Kidney glomerular epithelial cell (primary cell): ENCODE results near the gene IGSF23.

ENCODE experiments used
- DNase-seq: peaks from one replicate; lab custom pipeline; 2025; lab: John Stamatoyannopoulos, UW

Gene IGSF23, protein sequence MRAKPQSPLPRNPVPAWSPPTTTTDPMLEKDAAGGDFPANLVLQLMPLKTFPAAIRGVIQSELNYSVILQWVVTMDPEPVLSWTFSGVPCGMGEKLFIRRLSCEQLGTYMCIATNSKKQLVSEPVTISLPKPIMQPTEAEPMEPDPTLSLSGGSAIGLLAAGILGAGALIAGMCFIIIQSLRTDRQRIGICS

DNA sequence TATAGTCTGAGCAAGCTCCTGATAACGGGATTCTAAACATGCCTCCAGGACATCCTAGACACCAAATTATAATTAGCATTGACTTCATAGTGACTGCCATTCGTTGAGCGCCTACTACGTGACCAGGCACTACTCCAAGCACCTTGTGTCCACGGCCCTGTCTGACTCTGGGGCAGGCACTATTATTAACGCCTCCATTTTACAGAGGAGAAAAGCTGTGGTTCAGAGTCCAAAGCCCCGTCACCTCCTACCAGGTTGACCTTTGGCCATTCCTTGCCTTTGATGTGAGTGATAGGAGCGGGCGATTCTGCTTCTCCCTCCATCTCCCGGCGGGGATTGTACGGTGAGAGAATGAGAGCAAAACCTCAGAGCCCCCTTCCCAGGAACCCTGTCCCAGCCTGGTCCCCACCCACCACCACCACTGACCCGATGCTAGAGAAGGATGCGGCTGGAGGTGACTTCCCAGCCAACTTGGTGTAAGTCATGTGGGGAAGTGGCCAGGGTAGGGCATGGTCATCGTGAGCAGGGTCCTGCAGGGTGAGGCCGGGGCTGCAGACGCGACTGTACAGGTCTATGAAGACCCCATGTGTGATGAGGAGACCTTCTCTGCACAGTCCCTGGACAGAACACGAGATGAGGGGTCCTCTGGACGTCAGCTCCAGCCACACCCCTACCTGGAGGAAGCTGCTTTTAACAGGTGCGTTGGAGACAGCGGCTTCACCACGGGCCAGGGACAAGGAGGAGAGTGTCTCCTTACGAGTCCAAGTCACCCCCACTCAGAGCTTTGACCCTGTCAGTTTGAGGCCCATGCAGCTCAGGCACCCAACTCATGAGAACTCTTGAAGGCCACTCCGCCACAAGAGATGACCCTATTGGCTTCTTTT lies at the start of gene IGSF23:
Gene IGSF23, plus strand, starts transcription at position 269 of the 884 bp plus-strand sequence. Its CDS starts 83 bp downstream, at position 352.
- DNase-seq: no peak

DNA sequence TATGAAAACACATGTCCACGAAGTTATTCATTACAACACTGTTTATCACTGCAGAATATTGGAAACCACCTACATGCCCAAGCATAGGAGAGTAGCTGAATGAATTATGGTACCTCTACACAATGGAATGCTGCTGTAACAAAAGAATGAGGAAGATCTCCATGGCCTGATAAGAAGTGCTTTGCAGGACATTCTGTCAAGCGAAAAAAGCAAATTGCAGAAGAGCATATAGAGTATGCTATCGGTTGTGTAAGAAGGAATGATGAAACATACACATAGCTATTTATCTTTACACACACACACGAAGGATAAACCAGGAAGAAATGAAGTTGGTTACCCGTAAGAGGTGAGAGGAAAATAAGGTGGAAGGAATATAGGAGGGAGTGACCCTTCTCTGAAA lies 46.4 kb upstream of the IGSF23 start:
- no peak for DNase-seq

DNA sequence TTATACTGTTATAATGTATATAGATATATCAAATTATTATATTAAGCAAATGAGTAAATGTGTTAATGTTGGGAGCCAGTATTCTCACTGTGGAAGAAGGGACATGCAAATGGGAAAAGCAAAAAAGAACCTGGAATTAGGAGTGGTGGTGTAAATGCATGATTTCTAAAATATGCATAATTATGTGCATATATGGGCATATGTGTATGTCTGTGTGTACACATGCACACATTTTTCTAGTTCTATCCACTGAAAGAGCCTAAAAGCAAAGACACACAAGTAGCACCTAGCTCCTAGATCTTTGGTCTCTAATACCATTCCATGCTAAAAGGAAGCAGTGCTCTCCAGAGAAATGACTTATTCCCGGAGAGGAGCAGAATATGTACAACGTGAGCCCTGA lies 45.6 kb upstream of the IGSF23 start:
- no peak for DNase-seq

GRCh38 chr19:44570603-44570983 lies 42.8 kb upstream of the IGSF23 start:
- no peak for DNase-seq

DNA sequence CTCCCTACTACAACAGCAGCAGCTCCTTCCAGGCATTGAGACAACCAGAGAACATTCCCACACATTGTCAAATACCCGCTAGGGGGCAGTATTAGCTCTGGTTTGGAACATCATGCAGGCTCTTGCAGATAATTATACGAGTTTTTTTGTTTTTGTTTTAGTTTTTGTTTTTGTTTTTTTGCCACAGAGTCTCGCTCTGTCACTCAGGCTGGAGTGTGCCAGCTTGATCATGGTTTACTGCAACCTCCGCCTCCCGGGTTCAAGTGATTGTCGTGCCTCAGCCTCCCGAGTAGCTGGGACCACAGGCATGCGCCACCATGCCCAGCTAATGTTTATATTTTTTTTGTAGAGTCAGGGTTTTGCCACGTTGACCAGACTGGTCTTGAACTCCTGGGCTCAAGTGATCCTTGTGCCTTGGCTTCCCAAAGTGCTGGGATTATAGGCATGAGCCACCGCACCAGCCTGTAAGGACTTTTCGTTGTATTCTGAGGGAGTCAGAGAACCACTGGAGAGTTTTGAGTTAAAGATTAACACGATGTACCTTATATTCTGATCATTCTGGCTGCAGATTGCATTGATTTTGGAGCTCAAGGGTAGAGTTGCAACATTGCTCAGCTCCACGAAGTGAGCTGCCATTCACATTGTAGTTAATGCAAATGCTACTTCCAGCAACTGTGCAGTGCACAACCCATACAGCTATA lies 42.2 kb upstream of the IGSF23 start:
- peak; percentile 75 for DNase-seq

GRCh38 chr19:44571830-44572580 lies 41.4 kb upstream of the IGSF23 start:
- no peak for DNase-seq

- DNase-seq: no peak
These were observed 40.8 kb upstream of the IGSF23 start for GRCh38 chr19:44572581-44572900.

DNA sequence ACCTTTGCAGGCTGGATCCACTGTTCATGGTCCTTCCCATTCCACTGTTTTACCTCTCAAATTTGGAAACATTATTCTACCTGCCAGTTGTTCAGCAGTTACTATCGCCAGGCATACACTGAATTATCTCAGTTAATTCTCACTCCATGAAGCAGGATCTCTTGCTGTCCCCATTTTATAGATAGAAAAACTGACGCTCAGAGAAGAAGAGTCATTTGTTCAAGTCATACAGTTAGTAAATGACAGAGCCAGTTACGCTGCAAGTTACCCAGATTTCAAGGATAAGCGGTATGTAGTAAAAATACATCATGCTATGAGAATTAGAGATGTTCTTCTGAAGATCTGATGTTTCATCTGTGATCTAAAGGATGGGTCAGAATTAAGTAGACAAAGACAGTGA lies 40.2 kb upstream of the IGSF23 start:
- DNase-seq: no peak

- DNase-seq: no peak
These were observed 39.7 kb upstream of the IGSF23 start for GRCh38 chr19:44573627-44574026.

GRCh38 chr19:44574186-44574950 lies 39.0 kb upstream of the IGSF23 start:
- no peak for DNase-seq

DNA sequence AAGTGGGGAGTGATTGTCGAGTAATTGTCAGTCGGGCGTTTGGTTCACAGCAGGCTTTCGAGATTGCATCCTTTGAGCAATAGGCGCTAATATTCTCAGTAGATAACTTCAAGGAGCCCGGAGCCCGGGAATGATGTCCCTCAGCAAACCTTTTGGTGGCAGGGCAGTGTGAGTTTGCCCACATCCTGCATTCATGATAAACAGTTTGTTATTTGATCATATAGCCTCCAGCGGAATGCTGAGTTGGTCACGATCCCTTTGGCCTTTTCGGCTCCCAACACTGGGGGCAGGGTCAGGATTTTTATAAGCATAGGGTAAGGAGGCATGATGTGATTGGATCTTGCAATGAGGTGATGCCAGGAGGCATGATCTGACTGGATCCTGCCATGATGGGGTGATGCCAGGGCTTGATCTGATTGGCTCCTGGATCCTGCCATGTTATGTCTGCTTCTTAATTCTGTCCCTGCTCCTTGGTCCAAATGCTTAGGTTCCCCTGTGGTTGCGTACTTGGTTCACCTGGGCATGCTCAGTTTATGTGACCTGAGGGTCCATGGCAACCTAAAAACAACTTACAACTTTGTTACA lies 38.2 kb upstream of the IGSF23 start:
- no peak for DNase-seq

DNA sequence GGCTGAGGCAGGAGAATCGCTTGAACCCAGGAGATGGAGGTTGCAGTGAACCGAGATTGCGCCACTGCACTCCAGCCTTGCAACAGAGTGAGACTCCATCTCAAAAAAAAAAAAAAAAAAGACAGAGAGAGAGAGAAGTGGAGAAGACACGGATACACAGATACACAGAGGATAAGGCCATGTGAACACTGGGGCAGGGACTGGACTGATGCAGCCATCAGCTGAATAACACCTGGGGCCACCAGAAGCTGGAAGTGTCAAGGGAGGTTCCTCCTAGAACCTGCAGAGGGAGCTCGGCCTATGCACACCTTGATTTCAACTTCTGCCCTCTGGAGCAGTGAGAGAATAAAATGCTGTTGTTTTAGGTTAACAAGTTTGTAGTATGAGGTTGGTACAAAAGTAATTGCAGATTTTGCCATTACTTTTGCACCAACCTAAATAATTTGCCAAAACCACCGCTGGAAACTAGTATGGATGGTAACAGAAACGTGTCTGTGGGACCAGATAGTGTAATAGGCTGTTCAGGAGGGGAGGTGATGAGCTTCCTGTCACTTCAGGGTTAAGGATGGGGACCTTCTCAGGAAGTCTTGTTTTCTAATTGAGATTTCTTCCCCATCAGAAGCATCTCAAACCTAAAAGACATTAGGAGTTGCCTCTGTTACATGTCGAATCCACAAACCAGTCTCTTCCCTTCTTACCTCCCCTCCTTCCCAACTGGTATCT lies 36.4 kb upstream of the IGSF23 start:
- DNase-seq: no peak

DNA sequence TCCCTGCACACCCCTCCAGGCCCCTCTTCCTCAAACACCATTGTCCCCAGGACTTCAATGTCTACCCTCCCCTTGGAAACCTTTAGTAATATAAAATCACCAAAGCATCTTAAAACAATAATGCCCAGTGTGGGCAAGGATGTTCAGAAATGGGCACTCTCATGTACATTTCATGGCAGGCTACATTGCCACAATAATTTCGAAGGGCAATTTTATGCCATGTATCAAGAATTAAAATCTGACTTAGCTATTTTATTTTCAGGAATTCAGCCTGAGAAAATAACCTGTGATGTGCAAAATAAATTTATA lies 35.8 kb upstream of the IGSF23 start:
- no peak for DNase-seq

DNA sequence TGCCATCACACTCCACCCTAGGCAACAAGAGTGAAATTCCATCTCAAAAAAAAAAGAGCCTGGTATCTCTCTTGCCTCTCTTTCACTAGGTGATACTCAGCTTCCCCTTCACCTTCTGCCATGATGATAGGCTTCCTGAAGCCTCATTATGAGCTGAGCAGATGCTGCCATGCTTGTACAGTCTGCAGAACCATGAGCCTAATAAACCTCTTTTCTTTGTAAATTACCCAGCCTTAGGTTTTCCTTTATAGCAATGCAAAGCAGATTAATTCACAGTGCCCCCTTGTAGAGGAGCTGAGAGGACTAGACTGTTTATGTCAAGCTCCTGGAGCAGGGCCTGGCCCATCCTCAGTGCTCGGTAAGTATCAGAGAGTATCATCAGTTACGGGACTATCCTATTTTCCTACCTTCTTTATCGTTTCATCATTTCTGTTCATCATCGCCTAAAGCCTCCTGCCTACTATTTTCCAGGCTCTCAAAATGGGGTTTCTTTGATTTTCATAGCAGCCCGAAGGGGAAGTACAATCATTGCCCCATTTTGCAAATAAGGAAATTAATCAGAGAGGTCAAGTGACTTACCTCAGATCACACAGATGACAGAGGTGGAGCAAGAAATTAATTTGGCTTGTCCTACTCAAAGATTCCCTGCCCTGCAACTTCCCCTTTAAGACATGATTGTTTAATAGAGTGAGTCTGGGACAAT lies 33.5 kb upstream of the IGSF23 start:
- no peak for DNase-seq

DNA sequence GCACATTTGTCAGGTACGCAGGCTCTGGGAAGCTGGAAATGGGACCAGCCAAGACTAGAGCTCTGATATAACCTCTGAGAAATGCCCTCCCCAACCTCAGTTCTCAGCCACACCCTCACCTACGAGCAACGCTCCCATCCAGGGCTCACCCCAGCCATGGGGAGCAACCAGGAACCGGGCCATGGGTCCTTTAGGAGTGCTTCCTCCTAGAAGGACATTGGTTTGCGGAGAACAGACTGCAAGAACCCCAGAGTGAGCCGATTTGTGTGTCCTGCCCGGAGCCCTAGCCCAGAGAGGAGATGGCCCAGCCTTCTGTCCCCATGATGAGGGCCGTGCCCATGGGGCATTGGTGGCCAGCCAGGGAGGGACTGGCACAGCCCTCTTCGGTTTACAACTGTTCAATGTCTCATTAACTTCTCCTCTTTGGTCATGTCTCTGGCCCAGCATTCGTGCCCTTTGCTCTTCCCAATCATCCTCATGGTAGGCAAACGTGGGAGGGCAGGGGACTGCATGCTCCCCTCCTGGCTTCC lies 32.9 kb upstream of the IGSF23 start:
- no peak for DNase-seq

- no peak for DNase-seq
These were observed 32.1 kb upstream of the IGSF23 start for GRCh38 chr19:44581288-44581687.

DNA sequence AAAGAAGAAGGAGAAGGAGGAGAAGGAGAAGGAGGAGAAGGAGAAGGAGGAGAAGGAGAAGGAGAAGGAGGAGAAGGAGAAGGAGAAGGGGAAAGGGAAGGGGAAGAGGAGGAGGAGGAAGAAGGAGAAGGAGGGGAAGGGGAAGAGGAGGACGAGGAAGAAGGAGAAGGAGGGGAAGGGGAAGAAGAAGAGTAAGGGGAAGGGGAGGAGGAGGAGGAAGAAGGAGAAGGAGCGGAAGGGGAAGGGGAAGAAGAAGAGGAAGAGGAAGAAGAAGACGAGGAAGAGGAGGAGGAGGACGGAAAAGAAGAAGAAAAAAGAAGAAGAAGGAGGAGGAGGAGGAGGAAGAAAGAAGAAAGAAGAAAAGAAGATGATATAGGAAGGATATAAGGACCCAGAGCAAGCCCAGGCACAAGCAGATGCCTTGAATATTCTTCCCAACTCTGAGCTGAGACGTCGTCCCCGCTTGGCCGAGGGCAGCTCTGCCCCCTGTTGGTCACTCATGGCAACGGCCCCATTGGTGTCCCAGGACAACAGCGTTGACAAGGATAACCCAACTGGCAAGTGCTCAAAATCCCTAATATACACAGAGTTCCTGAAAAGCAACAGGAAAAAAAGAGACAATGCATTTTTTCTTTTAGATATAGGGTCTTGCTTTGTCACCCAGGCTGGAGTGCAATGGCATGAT lies 30.6 kb upstream of the IGSF23 start:
- DNase-seq: no peak

DNA sequence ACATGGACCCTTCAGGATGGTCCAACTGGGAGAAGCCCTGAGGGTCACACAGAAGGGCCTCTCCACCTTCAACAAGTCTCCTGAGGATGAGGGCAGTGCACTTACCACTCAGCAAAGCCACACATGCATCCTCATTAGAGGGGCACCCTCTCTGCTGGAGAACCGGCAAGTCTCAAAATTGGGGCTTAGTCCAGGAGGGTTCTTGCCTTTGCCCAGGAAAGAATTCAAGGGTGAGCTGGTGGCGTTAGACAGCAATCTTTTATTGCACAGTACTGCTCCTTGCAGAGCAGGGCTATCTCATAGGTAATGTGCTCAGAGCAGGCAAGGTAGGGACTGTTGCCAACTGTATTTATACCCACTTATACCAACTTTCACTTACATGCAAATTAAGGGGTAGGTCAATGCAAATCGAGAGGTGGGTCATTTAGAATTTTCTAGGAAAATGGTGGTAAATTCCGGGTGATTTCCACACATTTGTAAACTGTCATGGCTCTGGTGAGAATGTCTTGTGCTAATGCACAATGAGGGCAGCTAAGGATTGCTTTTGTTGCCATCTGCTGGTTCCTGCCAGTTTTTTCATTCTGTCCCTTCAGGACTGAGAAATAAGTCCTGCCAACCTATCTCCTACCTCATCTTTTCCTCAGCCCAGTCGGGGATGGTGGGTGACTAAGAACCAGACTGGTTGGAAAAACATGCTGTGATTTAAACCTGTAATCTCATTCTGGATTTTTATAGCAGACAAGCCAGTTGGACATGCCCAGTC lies 27.8 kb upstream of the IGSF23 start:
- no peak for DNase-seq
